Measurements from ENCODE around the gene TLCD3B. TPM values are rescaled to one million over a fixed set of nuclear protein-coding genes. Genes with fewer than 3 reads are reported as not detected.

TLCD3B gene
- total and polyA plus RNA-seq, 2 of the 4 experiments (the other 2 are of a cell fraction), result 0.19 TPM; not detected in 1

GRCh38 chr16:30025156-30025555, 5.9 kb downstream of the TLCD3B start:
- no peak overlapping the region for H3K4ac ChIP-seq (ENCODE audit: low read depth, low read length)
- peaks cover 9% of the 10 kb centered on the region; the same call in 1 of the 2 replicates for H4K20me1 ChIP-seq (ENCODE audit: insufficient read depth, low read length)
- no peaks in the 10 kb centered on the region for H3K4me1 ChIP-seq (ENCODE audit: control insufficient read depth, insufficient read depth, low read length)
- no peak overlapping the region for H4K91ac ChIP-seq (ENCODE audit: insufficient read depth, low read depth, low read length)
- no peak overlapping the region for H2AK9ac ChIP-seq (replicated peaks; ENCODE audit: low read depth, low read length, poor library complexity)
- ATAC-seq (ENCODE audit: low read depth), result no peak
- no peaks in the 10 kb centered on the region for H3K36me3 ChIP-seq (ENCODE audit: control insufficient read depth, insufficient read depth, low read length)
- H2BK120ac ChIP-seq (ENCODE audit: low read depth, low read length), result no peak overlapping the region
- H3K9me3 ChIP-seq (ENCODE audit: control insufficient read depth, insufficient read depth, low read length), result no peaks in the 10 kb centered on the region
- no peak overlapping the region for H4K5ac ChIP-seq (ENCODE audit: low read depth, low read length)
- no peak overlapping the region for H2BK20ac ChIP-seq (ENCODE audit: low read depth, low read length)
- H2AK5ac ChIP-seq (ENCODE audit: low read depth, low read length), result no peak overlapping the region
- H3K9me1 ChIP-seq (ENCODE audit: insufficient read depth, low read length), result no peaks in the 10 kb centered on the region
- no TSS peak for BruUV-seq (replicated peaks)
- no peak overlapping the region for H3K18ac ChIP-seq (ENCODE audit: low read depth, low read length)
- H2AFZ ChIP-seq (replicated peaks; ENCODE audit: low read length, poor library complexity), result peak overlapping the region; percentile 58
- dilution Hi-C loops (cut with HindIII; ENCODE audit: low sequenced_read_pairs, unreplicated experiment) (no loop called here), intact Hi-C loops (cut with micrococcal nuclease) (no loop called here), in situ Hi-C loops (cut with MboI; ENCODE audit: low sequenced_read_pairs) (loop anchor here (10.0 kb wide), 1 partner anchor 330 kb away; no protein-coding TSS in a partner anchor)
- POLR2A ChIA-PET (ENCODE audit: unreplicated experiment), result no interaction called here
- H3K14ac ChIP-seq (replicated peaks; ENCODE audit: low read depth, low read length), result no peak overlapping the region
- no peaks in the 10 kb centered on the region for H3K79me1 ChIP-seq (ENCODE audit: low read depth in 1 of 2, low read length in 2 of 2)
- H3K4me3 ChIP-seq (ENCODE audit: insufficient read depth, low read depth, low read length), result no peak overlapping the region
- 76% methylated on average over 7 of the region's 20 CpGs; no CpG with 5 or more reads in 1 of the 2 experiments for WGBS, 2 experiments (ENCODE audit: extremely low coverage in 2 of 2, insufficient read length in 1 of 2)
- no peak overlapping the region for H3K9ac ChIP-seq (ENCODE audit: low read depth, low read length)
- no peak for DNase-seq
- no peak for TF ChIP-seq NFE2L2 (IDR thresholded peaks at IDR 0.05; ENCODE audit: low read depth, low read length)
- TF ChIP-seq USF2 (IDR thresholded peaks at IDR 0.05; ENCODE audit: low read depth, low read length), result no peak
- no peak for TF ChIP-seq MXI1 (IDR thresholded peaks at IDR 0.05; ENCODE audit: borderline replicate concordance, low read depth, low read length)
- no peak for TF ChIP-seq MAZ (IDR thresholded peaks at IDR 0.05; ENCODE audit: borderline replicate concordance, low read depth, low read length)
- no peak for TF ChIP-seq ELK1 (IDR thresholded peaks at IDR 0.05; ENCODE audit: borderline replicate concordance, low read depth, low read length)
- no peak for TF ChIP-seq BHLHE40 (IDR thresholded peaks at IDR 0.05; ENCODE audit: low read depth, low read length)
- no peak for TF ChIP-seq CHD1 (IDR thresholded peaks at IDR 0.05; ENCODE audit: low read depth, low read length)
- TF ChIP-seq CEBPB (IDR thresholded peaks at IDR 0.05; ENCODE audit: low read depth, low read length), result no peak
- no peak for TF ChIP-seq RAD21 (IDR thresholded peaks at IDR 0.05; ENCODE audit: low read length)
- TF ChIP-seq SMC3 (IDR thresholded peaks at IDR 0.05; ENCODE audit: low read depth, low read length), result no peak
- no peak for TF ChIP-seq CTCF (conservative IDR thresholded peaks at IDR 0.05; ENCODE audit: low read depth, low read length)
- peaks cover 58% of the 10 kb centered on the region for H3K27me3 ChIP-seq (ENCODE audit: control insufficient read depth, insufficient read depth, low read length)
- CTCF ChIA-PET, result no interaction called here
- H3K4me2 ChIP-seq (ENCODE audit: low read depth, low read length), result no peak overlapping the region
- H2BK5ac ChIP-seq (ENCODE audit: low read depth, low read length, poor library complexity, severe bottlenecking), result no peak overlapping the region
- H4K8ac ChIP-seq (ENCODE audit: low read depth in 2 of 2, low read length in 2 of 2), result no peak overlapping the region
- no peak overlapping the region for H3K56ac ChIP-seq (ENCODE audit: extremely low read depth, insufficient read depth, low read length)
- no peak overlapping the region for H3K23ac ChIP-seq (ENCODE audit: low read depth, low read length)
- no peak overlapping the region for H2BK15ac ChIP-seq (ENCODE audit: low read depth, low read length)
- no peak overlapping the region for H3K27ac ChIP-seq (ENCODE audit: insufficient read depth, low read length)
